Esophagus squamous epithelium (tissue), 4 donors: Measurements from ENCODE around the gene RTN4R.
"Not testable (repeated sequence)": the region's sequence is repeated elsewhere in the genome, so short reads cannot be mapped to it uniquely, and the experiment has no call there.

Experiments
- CTCF ChIP-seq, 6 experiments: fragments of 450-650 bp in 4 of 6; fragments of 200-600 bp in 2 of 6; sonication (generic) in 2 of 6; IDR thresholded peaks; one replicate each; pipeline ENCODE4 v1.5.1; 2016 to 2019; ENCODE audit warnings: antibody characterized with exemption in 6 of 6, mild to moderate bottlenecking in 4 of 6, moderate library complexity in 4 of 6
- POLR2A ChIP-seq, 4 donors: fragments of 450-650 bp; IDR thresholded peaks; one replicate each; pipeline ENCODE4 v1.6.1; 2017; ENCODE audit warnings: antibody characterized with exemption in 4 of 4, mild to moderate bottlenecking in 4 of 4, moderate library complexity in 3 of 4

DNA sequence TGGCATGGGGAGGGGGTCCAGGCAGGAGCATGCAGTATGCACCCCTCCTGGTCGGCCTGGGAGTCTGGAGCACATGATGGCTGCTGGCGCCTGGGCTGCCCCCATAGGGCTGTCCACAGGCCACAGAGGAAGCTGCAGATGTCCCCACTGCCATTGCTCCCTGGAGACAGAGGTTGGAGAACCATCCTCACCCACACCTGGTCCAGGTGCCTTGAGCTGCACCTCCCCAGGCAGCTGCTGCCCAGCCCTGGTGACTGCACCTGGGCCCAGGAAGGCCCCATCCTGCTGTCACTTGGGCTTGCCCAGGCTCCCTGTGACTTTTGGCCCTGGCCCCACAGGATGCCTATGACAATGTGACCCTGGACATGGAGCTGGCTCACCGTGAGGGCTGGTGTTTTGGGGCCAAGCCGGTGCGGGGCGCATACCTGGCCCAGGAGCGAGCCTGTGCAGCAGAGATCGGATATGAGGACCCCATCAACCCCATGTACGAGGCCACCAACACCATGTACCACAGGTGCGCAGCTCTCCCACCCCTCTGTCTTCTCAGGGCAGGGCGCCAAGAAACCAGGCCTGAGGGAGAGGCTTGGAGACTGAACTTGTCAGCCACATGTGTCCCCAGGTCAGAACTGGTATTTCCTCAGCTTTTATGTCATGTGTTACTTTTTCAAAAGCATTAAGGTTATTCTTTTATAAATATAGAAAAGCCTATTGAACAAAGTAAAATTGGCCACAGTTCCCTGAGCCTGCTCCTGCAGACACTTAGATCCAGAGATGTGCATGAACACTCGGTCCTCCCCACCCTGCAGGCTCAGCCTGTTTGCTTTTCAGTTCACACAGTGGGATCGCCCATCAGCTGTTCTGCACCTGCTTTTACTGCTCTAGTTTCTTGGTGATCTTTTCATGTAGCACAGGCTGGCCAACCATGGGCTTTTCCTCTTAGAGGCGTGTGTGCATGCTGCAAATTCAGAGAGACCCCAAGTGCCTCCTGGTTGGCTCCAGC lies 39.6 kb upstream of the RTN4R start:
- not testable (repeated sequence) for TF ChIP-seq CTCF, POLR2A (IDR thresholded peaks at IDR 0.05)
